Measurements from ENCODE around the gene ACTG2.

GRCh38 chr2:73939419-73939818, 46.6 kb downstream of the ACTG2 start:
- no peak for TF ChIP-seq ZNF384 (IDR thresholded peaks at IDR 0.05; ENCODE audit: borderline replicate concordance, low read depth, low read length)
- TF ChIP-seq SMARCA5 (IDR thresholded peaks at IDR 0.05), result no peak
- no peak for TF ChIP-seq POLR2A (IDR thresholded peaks at IDR 0.05; ENCODE audit: low read depth, low read length)
- TF ChIP-seq ELK1 (IDR thresholded peaks at IDR 0.05; ENCODE audit: low read depth, low read length), result no peak
- 0 out of 6 replicates have a peak, but pooled peaks of 1 of the 3 experiments have one; percentile 14 for TF ChIP-seq CTCF (IDR thresholded peaks at IDR 0.05 in 2 of 3, conservative IDR thresholded peaks at IDR 0.05 in 1 of 3; ENCODE audit: control insufficient read depth in 2 of 3, extremely low read depth in 1 of 3, insufficient read depth in 1 of 3, low read depth in 3 of 3, low read length in 3 of 3)
- no peak for TF ChIP-seq POLR2AphosphoS2 (IDR thresholded peaks at IDR 0.05; ENCODE audit: low read depth, low read length)
- TF ChIP-seq SRF (IDR thresholded peaks at IDR 0.05; ENCODE audit: low read depth in 2 of 2, low read length in 2 of 2), result no peak
- TF ChIP-seq MAX (IDR thresholded peaks at IDR 0.05; ENCODE audit: low read depth, low read length), result no peak
- TF ChIP-seq EGR1 (IDR thresholded peaks at IDR 0.05; ENCODE audit: borderline replicate concordance in 1 of 2, low read depth in 2 of 2, low read length in 2 of 2), result no peak
- no peak for TF ChIP-seq BCL11A (IDR thresholded peaks at IDR 0.05; ENCODE audit: low read depth, low read length)
- TF ChIP-seq MTA2 (IDR thresholded peaks at IDR 0.05; ENCODE audit: low read depth), result no peak
